PC-3 (cell line): ENCODE results near the gene MEGF6. TPM values are rescaled to one million over a fixed set of nuclear protein-coding genes. Genes with fewer than 3 reads are reported as not detected.
A peak's percentile ranks its signal among the peaks of the same experiment; 100 is the strongest.

Experiments
- ATAC-seq: fragments of 200-7000 bp; cut with Tn5 transposase; 2 replicates; pipeline ENCODE4 v1.9.1; 2020; ENCODE audit warnings: mild to moderate bottlenecking, moderate library complexity
- BruUV-seq: library from RNA; stranded (reverse); fragments of 400-500 nt; replicated peaks from 2 replicates; lab custom pipeline; 2021; lab: Mats Ljungman, UMichigan
- CTCF ChIA-PET: fragments of 300-600 bp; sonication (Branson Sonifier 250); formaldehyde crosslinking; loops from one replicate; lab custom pipeline; 2022; ENCODE audit warnings: antibody characterized with exemption; lab: Charles Lee
- POLR2A ChIA-PET: fragments of 300-600 bp; sonication (Branson Sonifier 250); formaldehyde crosslinking; loops from one replicate; lab custom pipeline; 2022; ENCODE audit warnings: antibody characterized with exemption; ENCODE audit not compliant: unreplicated experiment; lab: Charles Lee
- DNase-seq: peaks from one replicate; pipeline ENCODE4 v3.0.0-alpha.2; 2015
- H2AFZ ChIP-seq: fragments of 300-600 bp; sonication (generic); 2 replicates; pipeline ENCODE4 v1.6.0; 2016; ENCODE audit warnings: antibody characterized with exemption, low read length
- H3F3A ChIP-seq: fragments of 300-600 bp; sonication (generic); one replicate; pipeline ENCODE4 v1.6.0; 2017; ENCODE audit warnings: antibody characterized with exemption, low read length, control low read depth, mild to moderate bottlenecking; ENCODE audit not compliant: unreplicated experiment
- H3K27ac ChIP-seq: fragments of 300-600 bp; sonication (generic); 2 replicates; pipeline ENCODE4 v1.5.1; 2016; ENCODE audit warnings: mild to moderate bottlenecking, low read length
- H3K27me3 ChIP-seq: fragments of 300-600 bp; sonication (generic); 2 replicates; pipeline ENCODE4 v1.6.1; 2016; ENCODE audit warnings: low read length, mixed read lengths
- H3K36me3 ChIP-seq: fragments of 300-600 bp; sonication (generic); 2 replicates; pipeline ENCODE4 v1.6.1; 2016; ENCODE audit warnings: low read depth, mixed run types, low read length, mixed read lengths
- H3K4me1 ChIP-seq: fragments of 300-600 bp; sonication (generic); 2 replicates; pipeline ENCODE4 v1.5.1; 2016; ENCODE audit warnings: low read length; ENCODE audit not compliant: insufficient read depth
- H3K4me2 ChIP-seq: fragments of 300-600 bp; sonication (generic); 2 replicates; pipeline ENCODE4 v1.6.0; 2016; ENCODE audit warnings: low read length
- H3K4me3 ChIP-seq: fragments of 300-600 bp; sonication (generic); 2 replicates; pipeline ENCODE4 v1.5.1; 2016; ENCODE audit warnings: mild to moderate bottlenecking, low read length, mixed read lengths
- H3K79me2 ChIP-seq: fragments of 300-600 bp; sonication (generic); 2 replicates; pipeline ENCODE4 v1.6.1; 2017; ENCODE audit warnings: low read length, mixed read lengths
- H3K9ac ChIP-seq: fragments of 300-600 bp; sonication (generic); 2 replicates; pipeline ENCODE4 v1.6.0; 2016; ENCODE audit warnings: mild to moderate bottlenecking, low read length
- H3K9me2 ChIP-seq: fragments of 300-600 bp; sonication (generic); replicated peaks from 2 replicates; pipeline ENCODE4 v1.6.1; 2016; ENCODE audit warnings: mixed run types, low read length, mixed read lengths
- H3K9me3 ChIP-seq: fragments of 300-600 bp; sonication (generic); 2 replicates; pipeline ENCODE4 v1.6.1; 2016; ENCODE audit warnings: low read length, mixed read lengths
- H4K20me1 ChIP-seq: fragments of 300-600 bp; sonication (generic); 2 replicates; pipeline ENCODE4 v1.6.1; 2016; ENCODE audit warnings: low read length, mixed read lengths
- EZH2 ChIP-seq: fragments of 300-600 bp; sonication (generic); IDR thresholded peaks from one replicate; pipeline ENCODE4 v1.6.1; 2017; ENCODE audit warnings: antibody characterized with exemption, mild to moderate bottlenecking, low read length; ENCODE audit not compliant: unreplicated experiment
- EZH2phosphoT487 ChIP-seq: fragments of 300-600 bp; sonication (generic); IDR thresholded peaks from 2 replicates; pipeline ENCODE4 v1.6.1; 2018; ENCODE audit warnings: mild to moderate bottlenecking, antibody characterized with exemption, low read length, borderline replicate concordance
- intact Hi-C: fragments of 100-400 bp; cut with micrococcal nuclease; formaldehyde crosslinking; loops from 2 replicates; pipeline ENCODE4 v1.9.0; 2023
- total RNA-seq: library from RNA; depleted of rRNA; stranded (reverse); fragments of >200 nt; gene quantifications from 2 replicates; pipeline ENCODE4 v1.2.3, GENCODE V29; 2014
- TF ChIP-seq, protein P1 (sequence below): fragments of 300-600 bp; sonication (generic); conservative IDR thresholded peaks from 2 replicates; pipeline ENCODE4 v1.5.1; 2017; ENCODE audit warnings: antibody characterized with exemption, low read depth, mild to moderate bottlenecking, low read length

Gene MEGF6
- total RNA-seq, 1 experiment from 2014 or later, result 32.5 TPM

DNA sequence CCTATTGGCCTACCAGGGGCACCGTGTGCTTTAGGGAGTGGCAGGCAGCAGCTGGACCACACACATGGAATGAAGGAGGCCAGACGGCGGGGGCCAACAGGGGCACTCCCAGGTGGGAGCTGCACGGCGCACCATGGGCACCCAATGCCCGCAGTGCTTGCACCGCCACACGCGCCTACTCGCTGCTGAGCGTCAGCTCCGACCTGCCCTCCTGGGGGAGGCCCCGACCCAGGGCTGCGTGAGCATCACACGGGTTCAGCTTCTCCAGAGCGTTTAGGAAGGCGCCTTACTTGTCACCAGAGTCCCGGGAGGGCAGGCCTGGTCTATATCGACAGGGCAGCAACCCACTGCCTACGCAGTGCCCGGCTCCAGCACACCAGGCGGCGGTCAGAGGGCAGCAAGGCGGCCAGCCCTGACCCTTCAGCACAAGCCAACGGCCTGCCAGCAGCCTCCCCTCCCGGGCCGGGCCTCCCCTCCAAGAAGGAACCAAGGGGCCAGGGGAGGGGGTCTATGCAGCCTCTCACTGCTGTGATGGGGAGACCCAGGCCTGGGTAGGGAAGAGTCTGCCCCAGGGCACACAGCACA, 91.9 kb downstream of the MEGF6 start:
- no peak for ATAC-seq
- intact Hi-C loops, result no loop called here
- CTCF ChIA-PET, result no interaction called here

DNA sequence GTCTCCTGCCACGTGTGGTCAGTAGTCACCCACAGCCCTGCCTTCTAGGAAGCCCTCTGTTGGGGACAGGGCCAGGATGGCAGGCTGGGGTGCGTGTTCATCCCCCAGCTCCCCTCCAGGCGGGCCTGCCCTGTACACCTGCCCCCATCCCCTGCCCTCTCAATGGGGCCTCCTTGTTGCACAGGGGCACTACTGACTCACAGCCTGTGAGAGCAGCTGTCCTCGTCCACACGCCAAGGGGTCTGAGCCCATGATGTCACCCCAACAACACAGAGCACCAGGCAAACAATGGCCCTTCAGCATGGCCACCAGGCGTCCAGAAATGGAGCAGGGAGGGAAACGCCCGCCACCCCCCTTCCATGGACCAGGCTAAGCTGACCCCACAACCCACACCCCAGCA, 92.6 kb downstream of the MEGF6 start:
- Histone ChIP-seq H3K79me2 (no peaks in the 10 kb centered on the region), H3K9ac (no peak overlapping the region), H3K27ac (no peak overlapping the region), H3K36me3 (no peaks in the 10 kb centered on the region), H3K4me3 (no peak overlapping the region), H2AFZ (no peak overlapping the region), H4K20me1 (no peaks in the 10 kb centered on the region), H3K27me3 (no peaks in the 10 kb centered on the region), H3K4me2 (no peak overlapping the region), H3F3A (no peaks in the 10 kb centered on the region), H3K9me2 (no peaks in the 10 kb centered on the region), H3K4me1 (no peaks in the 10 kb centered on the region), H3K9me3 (no peaks in the 10 kb centered on the region)
- no peak for DNase-seq
- ChIA-PET CTCF (interaction anchor here (0.6 to 1.1 kb wide), 3 partner anchors 15 to 33 kb away, joined by 3 to 4 read pairs (median 4); no protein-coding TSS in a partner anchor), POLR2A (interaction anchor here (0.6 kb wide), 1 partner anchor 13 kb away, joined by 3 read pairs; no protein-coding TSS in a partner anchor)
- intact Hi-C loops, result no loop called here
- no peak for ATAC-seq
- no TSS peak for BruUV-seq
- TF ChIP-seq EZH2phosphoT487 (no peak), EZH2 (no peak)
- TF ChIP-seq, protein P1, sequence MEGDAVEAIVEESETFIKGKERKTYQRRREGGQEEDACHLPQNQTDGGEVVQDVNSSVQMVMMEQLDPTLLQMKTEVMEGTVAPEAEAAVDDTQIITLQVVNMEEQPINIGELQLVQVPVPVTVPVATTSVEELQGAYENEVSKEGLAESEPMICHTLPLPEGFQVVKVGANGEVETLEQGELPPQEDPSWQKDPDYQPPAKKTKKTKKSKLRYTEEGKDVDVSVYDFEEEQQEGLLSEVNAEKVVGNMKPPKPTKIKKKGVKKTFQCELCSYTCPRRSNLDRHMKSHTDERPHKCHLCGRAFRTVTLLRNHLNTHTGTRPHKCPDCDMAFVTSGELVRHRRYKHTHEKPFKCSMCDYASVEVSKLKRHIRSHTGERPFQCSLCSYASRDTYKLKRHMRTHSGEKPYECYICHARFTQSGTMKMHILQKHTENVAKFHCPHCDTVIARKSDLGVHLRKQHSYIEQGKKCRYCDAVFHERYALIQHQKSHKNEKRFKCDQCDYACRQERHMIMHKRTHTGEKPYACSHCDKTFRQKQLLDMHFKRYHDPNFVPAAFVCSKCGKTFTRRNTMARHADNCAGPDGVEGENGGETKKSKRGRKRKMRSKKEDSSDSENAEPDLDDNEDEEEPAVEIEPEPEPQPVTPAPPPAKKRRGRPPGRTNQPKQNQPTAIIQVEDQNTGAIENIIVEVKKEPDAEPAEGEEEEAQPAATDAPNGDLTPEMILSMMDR, result no peak

More for the DNA sequence above, 91.9 kb downstream of the MEGF6 start:
- Histone ChIP-seq H3K36me3 (no peaks in the 10 kb centered on the region), H2AFZ (no peak overlapping the region), H3K9ac (no peak overlapping the region), H3K9me3 (no peaks in the 10 kb centered on the region), H3K4me2 (no peak overlapping the region), H3K27me3 (no peaks in the 10 kb centered on the region), H3K4me1 (no peaks in the 10 kb centered on the region), H3F3A (no peaks in the 10 kb centered on the region), H3K79me2 (no peaks in the 10 kb centered on the region), H3K4me3 (no peak overlapping the region), H3K9me2 (no peaks in the 10 kb centered on the region), H4K20me1 (no peaks in the 10 kb centered on the region), H3K27ac (no peak overlapping the region)
- DNase-seq, result no peak
- TF ChIP-seq, protein P1, result no peak
- TF ChIP-seq EZH2phosphoT487 (no peak), EZH2 (no peak)
- POLR2A ChIA-PET, result no interaction called here
- no TSS peak for BruUV-seq

DNA sequence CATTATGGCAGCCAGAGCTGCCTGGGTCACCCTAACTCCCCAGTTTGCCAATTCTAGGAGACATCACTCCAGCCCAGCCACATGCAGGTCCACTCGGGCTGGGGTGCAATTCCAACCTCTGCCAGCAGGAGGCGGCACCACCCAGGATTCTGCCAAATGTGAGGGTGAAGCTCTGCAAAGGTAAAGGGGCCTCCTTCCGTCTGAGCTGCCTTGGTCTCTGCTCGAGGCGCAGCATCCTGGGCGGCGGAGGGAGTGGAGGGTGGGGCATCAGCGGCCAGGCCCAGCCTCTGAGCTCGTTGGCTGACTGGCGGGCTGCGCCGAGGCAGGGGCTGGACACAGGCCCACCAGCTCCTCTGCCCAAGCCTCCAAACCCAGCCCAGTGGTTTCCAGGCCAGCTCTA, 93.1 kb downstream of the MEGF6 start:
- TF ChIP-seq EZH2 (no peak), EZH2phosphoT487 (no peak)
- TF ChIP-seq, protein P1, result peak; percentile 95
- no peaks in the 10 kb centered on the region for H3K79me2 ChIP-seq
- DNase-seq, result peak; percentile 46
- intact Hi-C loops, result no loop called here
- H3K9me2 ChIP-seq, result no peaks in the 10 kb centered on the region
- H3K4me3 ChIP-seq, result no peak overlapping the region
- no peaks in the 10 kb centered on the region for H3K4me1 ChIP-seq
- H2AFZ ChIP-seq, result no peak overlapping the region
- H3K9me3 ChIP-seq, result no peaks in the 10 kb centered on the region
- ChIA-PET POLR2A (interaction anchor here (0.6 kb wide), 1 partner anchor 13 kb away, joined by 3 read pairs; no protein-coding TSS in a partner anchor), CTCF (interaction anchor here (0.6 to 1.1 kb wide), 3 partner anchors 15 to 34 kb away, joined by 3 to 4 read pairs (median 4); no protein-coding TSS in a partner anchor)
- no peaks in the 10 kb centered on the region for H3K27me3 ChIP-seq
- H3F3A ChIP-seq, result no peaks in the 10 kb centered on the region
- no peaks in the 10 kb centered on the region for H3K36me3 ChIP-seq
- BruUV-seq, result no TSS peak
- no peaks in the 10 kb centered on the region for H4K20me1 ChIP-seq
- no peak overlapping the region for H3K27ac ChIP-seq
- ATAC-seq, result peak; percentile 27; the same call in 1 of the 2 replicates
- H3K9ac ChIP-seq, result no peak overlapping the region
- no peak overlapping the region for H3K4me2 ChIP-seq
